CD14-positive monocyte (primary cell): ENCODE results near the gene GRK3. TPM values are rescaled to one million over a fixed set of nuclear protein-coding genes. Genes with fewer than 3 reads are reported as not detected.
"Not testable (repeated sequence)": the region's sequence is repeated elsewhere in the genome, so short reads cannot be mapped to it uniquely, and the experiment has no call there.

Experiments
- DNase-seq, 3 donors: peaks; one replicate each; pipeline ENCODE4 v3.0.0-alpha.2; 2011 to 2022
- H2AFZ ChIP-seq: 2 replicates; pipeline ENCODE4 v1.6.0; 2012; ENCODE audit warnings: mild to moderate bottlenecking, low read depth, low read length, inconsistent platforms; ENCODE audit not compliant: insufficient read depth, poor library complexity, severe bottlenecking
- H3K27ac ChIP-seq, 2 donors: 1 replicate in 1 of 2; 2 replicates in 1 of 2; pipeline ENCODE4 v1.5.1; 2012 to 2013; ENCODE audit warnings: low read length in 2 of 2, control low read depth in 1 of 2, inconsistent platforms in 1 of 2, low read depth in 1 of 2, mild to moderate bottlenecking in 1 of 2
- H3K27me3 ChIP-seq, 2 donors: one replicate each; pipeline versions ENCODE4 v1.6.0 to v1.6.1; 2011 to 2013; ENCODE audit warnings: low read length in 2 of 2; ENCODE audit not compliant: control insufficient read depth in 2 of 2, insufficient read depth in 2 of 2
- H3K36me3 ChIP-seq, 2 donors: replicated peaks in 1 of 2; 1 replicate in 1 of 2; 2 replicates in 1 of 2; pipeline versions ENCODE4 v1.5.1 to v1.6.1; 2012 to 2013; ENCODE audit warnings: low read length in 2 of 2, control low read depth in 1 of 2, inconsistent platforms in 1 of 2, mild to moderate bottlenecking in 1 of 2; ENCODE audit not compliant: insufficient read depth in 2 of 2, control insufficient read depth in 1 of 2
- H3K4me1 ChIP-seq, 2 donors: 1 replicate in 1 of 2; 2 replicates in 1 of 2; pipeline versions ENCODE4 v1.5.1 to v1.6.1; 2012 to 2013; ENCODE audit warnings: low read length in 2 of 2, control low read depth in 1 of 2, inconsistent platforms in 1 of 2, mild to moderate bottlenecking in 1 of 2, moderate library complexity in 1 of 2; ENCODE audit not compliant: insufficient read depth in 2 of 2, control insufficient read depth in 1 of 2
- H3K4me2 ChIP-seq: replicated peaks from 2 replicates; pipeline ENCODE3; 2012; ENCODE audit warnings: low read length, moderate library complexity, mild to moderate bottlenecking; ENCODE audit not compliant: poor library complexity, severe bottlenecking; ENCODE audit errors: extremely low read depth
- H3K4me3 ChIP-seq, 3 experiments: fragments of 200-600 bp in 1 of 3; sonication (generic) in 1 of 3; replicated peaks in 1 of 3; 1 replicate in 2 of 3; 2 replicates in 1 of 3; pipeline ENCODE4 v1.5.1; 2011 to 2013; ENCODE audit warnings: low read length in 3 of 3, mild to moderate bottlenecking in 3 of 3, control low read depth in 2 of 3, low read depth in 2 of 3, inconsistent platforms in 1 of 3, moderate library complexity in 1 of 3
- H3K79me2 ChIP-seq: 2 replicates; pipeline ENCODE4 v1.6.0; 2012; ENCODE audit warnings: mild to moderate bottlenecking, control low read depth, inconsistent platforms, low read length, moderate library complexity; ENCODE audit not compliant: insufficient read depth
- H3K9ac ChIP-seq: 2 replicates; pipeline ENCODE4 v1.6.0; 2017; ENCODE audit warnings: low read length, mild to moderate bottlenecking; ENCODE audit not compliant: insufficient read depth, poor library complexity, severe bottlenecking
- H3K9me3 ChIP-seq, 2 donors: replicated peaks in 1 of 2; 1 replicate in 1 of 2; 2 replicates in 1 of 2; pipeline versions ENCODE4 v1.5.1 to v1.6.1; 2012 to 2013; ENCODE audit warnings: low read length in 2 of 2, control low read depth in 1 of 2; ENCODE audit not compliant: control insufficient read depth in 1 of 2, insufficient read depth in 1 of 2
- H4K20me1 ChIP-seq: 2 replicates; pipeline ENCODE4 v1.6.0; 2012; ENCODE audit warnings: mild to moderate bottlenecking, low read length, control low read depth, moderate library complexity; ENCODE audit not compliant: insufficient read depth
- H3K27ac Mint-ChIP-seq, 7 donors: one replicate each; pipeline ENCODE4 v1.8.0; 2020; ENCODE audit warnings: mild to moderate bottlenecking in 7 of 7, mixed read lengths in 7 of 7, moderate library complexity in 6 of 7, inconsistent platforms in 2 of 7
- H3K27me3 Mint-ChIP-seq, 3 donors: one replicate each; pipeline ENCODE4 v1.8.0; 2021 to 2022; ENCODE audit warnings: low read depth in 3 of 3, mild to moderate bottlenecking in 3 of 3, mixed read lengths in 3 of 3, moderate library complexity in 3 of 3, inconsistent platforms in 1 of 3
- H3K36me3 Mint-ChIP-seq, 2 donors: one replicate each; pipeline ENCODE4 v1.8.0; 2020; ENCODE audit warnings: mixed read lengths in 2 of 2, inconsistent platforms in 1 of 2, mild to moderate bottlenecking in 1 of 2
- H3K4me1 Mint-ChIP-seq: one replicate; pipeline ENCODE4 v1.8.0; 2020; ENCODE audit warnings: mild to moderate bottlenecking, mixed read lengths
- H3K4me3 Mint-ChIP-seq, 2 donors: one replicate each; pipeline ENCODE4 v1.8.0; 2020; ENCODE audit warnings: mild to moderate bottlenecking in 2 of 2, mixed read lengths in 2 of 2, moderate library complexity in 1 of 2
- H3K9me3 Mint-ChIP-seq, 7 donors: one replicate each; pipeline ENCODE4 v1.8.0; 2020 to 2022; ENCODE audit warnings: mixed read lengths in 7 of 7, mild to moderate bottlenecking in 6 of 7, moderate library complexity in 6 of 7, inconsistent platforms in 2 of 7
- CTCF ChIP-seq: fragments of 200-600 bp; IDR thresholded peaks from one replicate; pipeline ENCODE4 v1.8.0; 2022; ENCODE audit warnings: antibody characterized with exemption, mild to moderate bottlenecking
- WGBS: methylation state at CpG from one replicate; pipeline ENCODE4 v1.1.5; 2013; ENCODE audit warnings: missing lambda C conversion rate; ENCODE audit not compliant: insufficient coverage; 5-methylcytosine and 5-hydroxymethylcytosine counted together
- intact Hi-C, 2 donors: fragments of 100-400 bp; cut with micrococcal nuclease; formaldehyde crosslinking; loops; one replicate each; pipeline versions ENCODE4 v1.15.0 to v1.15.1; 2023
- polyA plus RNA-seq, 3 donors: library from polyadenylated mRNA; depleted of rRNA in 1 of 3; unstranded in 2 of 3; stranded (reverse) in 1 of 3; fragments of 300-500 nt in 2 of 3; fragments of >200 nt in 1 of 3; fragmentation: Illumina TruSeq in 2 of 3; gene quantifications; 1 replicate in 2 of 3; 2 replicates in 1 of 3; pipeline ENCODE4 v1.2.3, GENCODE V29; 2012 to 2021

Gene GRK3
- polyA plus RNA-seq, 3 donors: 8.3 to 33.3 (median 9.6) TPM

GRCh38 chr22:25557218-25557617 is 7.3 kb upstream of the GRK3 start:
- no peak overlapping the region for H3K4me2 ChIP-seq

GRCh38 chr22:25558341-25558740 is 6.1 kb upstream of the GRK3 start:
- Histone ChIP-seq H3K9me3 (no peaks in the 10 kb centered on the region), H2AFZ (no peak overlapping the region), H3K4me1 (peaks cover 17 to 18% of the 10 kb centered on the region in 2 donors), H3K27me3 (no peaks in the 10 kb centered on the region), H3K36me3 (no peaks in the 10 kb centered on the region), H3K27ac (no peak overlapping the region), H3K4me2 (no peak overlapping the region), H3K79me2 (no peaks in the 10 kb centered on the region), H3K9ac (no peak overlapping the region), H4K20me1 (no peaks in the 10 kb centered on the region), H3K4me3 (no peak overlapping the region)
- no peaks in the 10 kb centered on the region for H3K36me3 Mint-ChIP-seq
- no peak overlapping the region for H3K4me3 Mint-ChIP-seq
- no peaks in the 10 kb centered on the region for H3K27me3 Mint-ChIP-seq
- no peak overlapping the region for H3K27ac Mint-ChIP-seq
- peaks cover 20% of the 10 kb centered on the region for H3K4me1 Mint-ChIP-seq
- intact Hi-C loops: no loop called here
- TF ChIP-seq CTCF: no peak
- no peaks in the 10 kb centered on the region for H3K9me3 Mint-ChIP-seq
- WGBS: 91% methylated on average over 3 of the region's 4 CpGs
- DNase-seq: no peak

More at GRCh38 chr22:25557218-25557617, 7.3 kb upstream of the GRK3 start:
- Histone ChIP-seq H3K79me2 (no peaks in the 10 kb centered on the region), H3K4me3 (no peak overlapping the region), H3K4me1 (peaks cover 6 to 7% of the 10 kb centered on the region in 2 donors), H3K27ac (no peak overlapping the region), H3K36me3 (no peaks in the 10 kb centered on the region), H2AFZ (no peak overlapping the region), H3K27me3 (no peaks in the 10 kb centered on the region), H3K9ac (no peak overlapping the region), H3K9me3 (no peaks in the 10 kb centered on the region), H4K20me1 (no peaks in the 10 kb centered on the region)
- no peak for DNase-seq
- Mint-ChIP-seq H3K4me3 (no peak overlapping the region), H3K4me1 (peaks cover 9% of the 10 kb centered on the region), H3K27ac (no peak overlapping the region), H3K27me3 (no peaks in the 10 kb centered on the region), H3K36me3 (no peaks in the 10 kb centered on the region), H3K9me3 (no peaks in the 10 kb centered on the region)
- TF ChIP-seq CTCF: no peak
- intact Hi-C loops: no loop called here
- WGBS: 91% methylated on average over 4 of the region's 5 CpGs

GRCh38 chr22:25559910-25560309 is 4.6 kb upstream of the GRK3 start:
- H3K4me3 ChIP-seq, H3K27ac ChIP-seq, H3K9ac ChIP-seq, H3K36me3 Mint-ChIP-seq, H3K9me3 Mint-ChIP-seq, DNase-seq, H3K4me3 Mint-ChIP-seq, intact Hi-C loops, H3K27me3 Mint-ChIP-seq, H3K9me3 ChIP-seq, H3K79me2 ChIP-seq, H3K36me3 ChIP-seq, H3K4me2 ChIP-seq, H4K20me1 ChIP-seq, H3K27me3 ChIP-seq, H2AFZ ChIP-seq: not testable (repeated sequence)
- Mint-ChIP-seq H3K27ac (peak overlapping the region in 1 of 7 donors; percentile 72), H3K4me1 (peaks cover 29% of the 10 kb centered on the region)
- WGBS: no CpG with 5 or more reads among the region's 4 CpGs
- H3K4me1 ChIP-seq: peaks cover 25 to 30% of the 10 kb centered on the region in 2 donors
